ENCODE data around the gene CAPZB.

The CAPZB gene

DNA sequence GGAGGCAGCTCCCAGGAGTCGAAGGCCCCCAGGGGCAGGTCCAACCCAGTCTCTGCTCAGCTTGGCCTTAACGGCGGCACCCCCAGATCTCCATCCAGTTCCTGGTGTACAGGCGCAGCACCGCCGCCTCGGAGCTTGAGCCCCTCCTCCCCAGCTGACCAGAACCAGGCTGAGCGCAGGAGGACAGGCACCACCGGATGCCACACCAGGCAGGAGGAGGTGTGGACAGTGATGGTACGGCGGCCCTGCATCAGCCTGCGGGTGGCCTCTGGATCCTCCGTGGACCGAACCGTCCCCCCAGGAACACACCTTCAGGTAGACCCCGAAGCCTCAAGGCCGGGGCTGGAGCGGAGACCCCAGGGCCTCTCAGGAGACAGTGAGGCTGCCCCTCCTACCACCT is 156.9 kb downstream of the CAPZB start:
- DNase-seq (ENCODE audit: low spot score), result no peak

GRCh38 chr1:19327736-19328135 is 157.6 kb downstream of the CAPZB start:
- DNase-seq (ENCODE audit: low spot score), result no peak

DNA sequence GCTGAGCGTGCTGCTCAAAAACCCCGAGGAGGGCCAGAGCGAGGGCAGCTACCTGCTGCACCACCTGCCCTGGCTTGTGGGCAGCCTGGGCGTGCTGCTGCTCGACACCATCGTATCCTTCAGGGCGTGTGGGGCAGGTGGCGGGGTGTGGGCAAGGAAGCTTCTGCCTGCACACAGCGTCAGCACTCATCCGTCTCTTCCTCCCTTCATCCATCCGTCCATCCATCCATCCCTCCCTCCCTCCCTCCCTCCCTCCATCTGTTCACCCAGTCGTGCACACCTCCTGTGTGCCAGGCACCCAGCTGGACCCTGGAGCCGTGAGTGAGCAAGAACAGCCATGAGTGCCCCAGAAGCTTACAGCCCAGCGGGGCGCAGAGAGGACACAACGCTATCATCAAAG is 158.0 kb downstream of the CAPZB start:
- DNase-seq (ENCODE audit: low spot score), result no peak

- DNase-seq (ENCODE audit: low spot score), result no peak
Observed at GRCh38 chr1:19326748-19327065, 158.6 kb downstream of the CAPZB start.

- DNase-seq (ENCODE audit: low spot score), result no peak
Observed at GRCh38 chr1:19325958-19326747, 159.2 kb downstream of the CAPZB start.

GRCh38 chr1:19325368-19325957 is 159.9 kb downstream of the CAPZB start:
- no peak for DNase-seq (ENCODE audit: low spot score)

- no peak for DNase-seq (ENCODE audit: low spot score)
Observed at GRCh38 chr1:19324665-19324990, 160.7 kb downstream of the CAPZB start.

DNA sequence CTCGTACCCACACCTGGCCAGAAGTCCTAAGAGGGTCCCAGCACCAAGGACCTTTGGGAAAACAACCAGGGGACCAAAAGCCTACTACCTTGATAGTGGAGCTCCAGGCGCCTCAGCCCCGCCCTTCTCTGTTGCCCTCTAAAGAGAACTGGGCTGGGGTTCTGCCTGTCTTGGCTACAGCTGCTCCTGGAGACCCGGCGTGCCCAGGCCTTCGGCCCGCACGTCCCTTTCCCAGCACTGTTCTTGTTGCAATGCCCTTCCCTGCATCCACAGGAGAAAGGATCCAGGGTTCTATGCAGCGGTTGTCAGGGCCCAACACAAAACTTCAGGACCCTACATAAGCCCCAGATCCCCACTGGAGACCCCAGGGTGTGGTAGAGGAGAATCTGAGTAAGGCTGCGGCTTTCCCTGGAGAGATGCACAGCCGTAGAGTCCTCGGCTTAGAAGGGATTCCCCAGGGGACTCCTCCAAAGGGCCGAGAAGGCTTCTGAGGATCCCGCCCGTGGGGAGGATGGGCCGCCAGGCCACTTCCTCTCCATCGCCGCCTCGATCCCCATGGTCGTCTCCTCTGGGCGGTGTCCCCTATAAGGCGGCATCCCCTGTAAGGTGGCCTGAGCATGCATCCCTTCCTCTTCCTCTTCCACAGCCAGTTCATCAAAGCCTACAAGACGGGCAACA is 161.2 kb downstream of the CAPZB start:
- DNase-seq (ENCODE audit: low spot score), result no peak

DNA sequence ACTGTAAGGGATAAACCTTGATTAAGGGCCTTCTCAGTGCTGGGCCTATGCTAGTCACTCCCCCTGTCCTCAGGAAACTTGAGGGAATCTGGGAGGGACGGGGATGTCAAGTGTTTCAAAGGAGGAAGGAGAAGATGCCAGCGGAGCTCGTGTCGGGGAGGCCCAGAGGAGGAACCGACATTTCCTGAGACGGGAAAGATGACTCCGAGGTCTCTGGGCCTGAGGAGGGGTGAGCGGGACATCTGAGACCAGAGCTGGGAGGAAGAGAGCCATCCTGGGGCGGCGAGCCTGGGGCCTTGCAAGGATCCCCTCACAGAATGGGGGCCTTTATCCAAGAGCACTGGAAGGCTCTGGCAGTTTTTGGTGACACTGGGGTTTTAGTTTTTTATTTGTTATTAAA is 162.9 kb downstream of the CAPZB start:
- no peak for DNase-seq (ENCODE audit: low spot score)

DNA sequence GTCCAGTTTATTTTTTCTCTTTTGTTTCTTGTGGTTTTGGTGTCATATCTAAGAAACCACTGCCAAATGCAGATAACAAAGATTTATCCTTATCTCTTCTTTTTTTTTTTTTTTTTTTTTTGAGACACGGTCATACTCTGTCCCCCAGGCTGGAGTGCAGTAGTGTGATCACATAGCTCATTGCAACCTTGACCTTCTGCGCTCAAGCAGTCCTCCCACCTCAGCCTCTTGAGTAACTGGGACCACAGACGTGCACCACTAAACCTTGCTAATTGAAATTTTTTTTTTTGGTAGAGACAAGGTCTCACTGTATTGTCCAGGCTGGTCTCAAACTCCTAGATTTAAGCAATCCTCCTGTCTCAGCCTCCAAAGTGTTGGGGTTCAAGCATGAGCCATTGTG is 164.3 kb downstream of the CAPZB start:
- no peak for DNase-seq (ENCODE audit: low spot score)

- no peak for DNase-seq (ENCODE audit: low spot score)
Observed at GRCh38 chr1:19319196-19319595, 166.1 kb downstream of the CAPZB start.

DNA sequence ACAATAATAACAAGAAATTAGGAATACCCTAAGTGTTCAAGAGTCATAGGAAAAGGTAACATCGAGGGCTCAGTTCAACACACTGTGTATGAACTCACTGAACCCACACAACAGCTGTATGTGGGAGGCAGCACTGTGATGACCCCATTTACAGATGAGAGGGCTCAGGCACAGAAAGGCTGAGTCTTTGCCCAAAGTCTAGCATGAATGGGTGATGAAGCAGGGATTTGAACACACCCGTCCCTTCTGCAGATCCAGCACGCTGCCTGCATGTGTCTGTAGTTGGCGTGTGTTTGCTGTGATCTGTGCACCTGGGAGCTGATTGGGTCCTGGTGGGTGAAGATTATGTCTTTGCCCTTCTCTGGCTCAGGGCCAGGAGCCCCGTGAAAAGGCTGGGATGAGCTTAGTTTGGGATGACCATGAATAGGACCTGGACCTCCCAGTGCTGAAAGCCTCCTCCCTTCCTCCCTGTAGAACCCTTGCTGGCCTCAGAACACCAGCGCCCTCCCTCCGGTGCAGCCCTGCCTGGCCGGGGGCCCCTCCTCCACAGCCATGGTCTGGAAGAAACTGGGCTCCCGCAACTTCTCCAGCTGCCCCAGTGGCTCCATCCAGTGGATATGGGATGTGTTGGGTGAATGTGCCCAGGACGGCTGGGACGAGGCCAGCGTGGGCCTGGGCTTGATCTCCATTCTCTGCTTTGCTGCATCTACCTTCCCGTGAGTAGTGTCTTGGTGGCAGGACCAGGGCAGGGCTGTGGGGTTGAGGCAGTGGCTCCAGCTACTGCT is 168.0 kb downstream of the CAPZB start:
- DNase-seq (ENCODE audit: low spot score), result no peak

- DNase-seq (ENCODE audit: low spot score), result no peak
Observed at GRCh38 chr1:19315378-19316198, 169.8 kb downstream of the CAPZB start.

DNA sequence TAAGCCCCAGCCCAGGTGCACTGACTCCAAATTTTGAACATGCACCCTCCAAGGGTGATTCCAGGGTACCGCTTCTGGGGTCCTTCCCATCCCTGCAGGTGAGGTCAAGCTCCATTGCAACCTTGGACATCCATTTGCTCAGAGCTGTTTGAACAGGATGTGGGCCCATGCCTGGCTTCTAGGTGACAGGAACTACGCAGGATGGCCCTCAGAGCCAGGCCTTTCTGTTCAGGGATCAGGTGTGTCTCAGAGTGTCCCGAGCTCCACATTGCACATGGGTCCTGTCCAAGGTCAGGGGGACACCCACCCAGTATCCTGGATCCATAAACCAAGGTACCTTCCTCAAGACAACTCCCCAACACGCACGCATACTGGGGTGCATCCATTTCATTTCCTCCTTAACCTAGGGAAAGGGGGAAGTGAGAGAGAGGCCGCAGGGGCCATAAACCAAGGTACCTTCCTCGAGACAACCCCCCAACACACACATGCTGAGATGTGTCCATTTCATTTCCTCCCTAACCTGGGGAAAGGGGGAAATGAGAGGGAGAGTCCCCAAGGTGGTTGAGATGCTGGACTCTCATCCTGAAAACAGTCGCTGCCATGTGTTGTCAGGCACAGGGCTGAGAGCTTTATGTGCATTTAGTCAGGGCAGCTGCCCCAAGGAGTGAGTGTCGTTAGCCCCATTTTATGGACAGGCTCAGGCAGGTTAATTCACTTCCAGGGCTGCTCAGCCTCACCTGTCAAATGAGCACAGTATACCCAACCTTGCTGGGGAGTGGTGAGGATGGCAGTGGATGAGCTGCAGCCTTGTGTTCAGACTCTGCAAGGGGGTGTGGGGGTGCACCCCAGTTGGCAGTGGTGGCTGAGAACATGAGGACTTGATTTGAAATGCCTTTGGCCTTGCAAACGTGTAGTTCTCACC is 171.1 kb downstream of the CAPZB start:
- no peak for DNase-seq (ENCODE audit: low spot score)

- DNase-seq (ENCODE audit: low spot score), result no peak
Observed at GRCh38 chr1:19313636-19313959, 171.7 kb downstream of the CAPZB start.

DNA sequence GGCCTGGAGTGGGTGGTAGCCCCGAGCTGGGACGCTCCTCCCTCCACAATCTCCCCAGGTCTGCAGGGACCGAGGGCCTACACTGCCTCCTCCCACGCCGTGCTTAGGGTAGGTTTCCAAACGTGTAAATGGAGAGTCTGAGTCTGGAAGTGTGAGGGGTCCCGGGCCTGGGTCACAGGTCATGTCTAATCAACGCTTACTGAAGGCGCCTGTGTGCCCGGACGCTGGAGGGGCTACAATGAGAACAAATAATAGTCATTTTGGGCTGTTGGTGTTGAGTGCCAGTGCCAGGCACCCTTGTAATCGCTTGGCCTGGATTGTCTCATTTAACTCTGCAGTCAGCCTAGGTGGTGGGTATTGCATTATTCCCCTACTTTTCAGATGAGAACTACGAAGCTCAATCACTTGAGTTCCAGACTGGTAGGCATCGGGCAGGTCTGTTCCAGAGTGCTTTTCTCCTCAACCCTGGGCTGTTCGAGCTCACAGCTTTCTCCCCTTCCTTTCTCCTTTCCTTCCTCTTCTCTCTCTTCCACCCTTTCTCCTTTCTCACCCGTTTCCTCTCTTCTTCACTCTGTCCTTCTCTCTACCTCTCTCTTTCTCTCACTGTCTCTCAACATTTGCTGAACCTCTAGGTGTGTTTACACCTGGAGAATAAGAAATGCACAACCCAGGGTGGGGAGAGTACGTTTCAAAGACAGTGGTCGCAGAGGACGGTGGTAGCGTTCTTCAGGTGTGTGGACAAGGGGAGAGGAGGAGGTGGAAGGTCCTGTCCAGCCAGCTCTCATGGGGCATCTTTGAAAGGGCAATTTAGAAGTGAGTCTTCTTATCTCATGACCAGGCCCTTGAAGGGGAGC is 172.3 kb downstream of the CAPZB start:
- no peak for DNase-seq (ENCODE audit: low spot score)

DNA sequence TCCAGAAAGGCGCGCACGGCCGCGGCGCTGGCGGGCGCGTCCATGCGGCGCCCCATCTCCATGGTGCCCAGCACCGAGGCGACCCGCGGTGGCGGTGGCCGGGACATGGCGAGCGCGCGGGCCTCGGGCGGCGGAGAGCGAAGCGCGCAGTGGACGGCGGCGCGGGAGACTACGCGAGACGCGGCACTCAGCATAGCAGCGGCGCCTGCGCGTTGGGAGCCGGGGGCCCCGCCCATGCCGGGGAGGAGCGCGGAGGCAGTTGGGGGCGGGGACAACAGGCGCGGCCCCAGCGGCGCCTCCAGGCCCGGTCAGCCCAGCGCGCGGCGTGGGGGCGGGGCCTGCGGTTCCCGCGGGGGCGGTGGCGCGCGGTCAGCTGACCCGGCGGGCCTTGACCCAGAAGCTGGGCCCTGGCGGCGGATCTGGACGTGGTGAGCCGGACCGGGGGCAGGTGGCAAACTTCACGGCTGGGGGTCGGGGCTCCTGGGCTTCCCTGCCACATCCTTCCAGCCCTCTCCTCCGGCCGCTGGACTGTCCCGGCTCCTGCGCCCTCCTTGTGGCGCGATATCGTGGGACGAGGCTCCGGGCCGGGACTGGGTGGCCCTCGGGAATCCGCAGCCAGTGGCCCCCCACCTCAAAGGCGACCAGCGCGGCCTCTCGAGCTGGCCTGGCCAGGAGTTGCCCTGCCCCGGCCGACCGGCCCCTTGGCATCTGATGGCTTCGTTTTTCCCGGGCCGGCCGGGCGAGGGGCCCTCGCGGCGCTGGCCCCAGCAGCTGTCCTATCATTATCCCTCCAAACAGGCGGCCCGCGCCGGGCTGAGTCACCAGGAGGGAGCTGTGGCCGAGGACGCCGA is 173.2 kb downstream of the CAPZB start, which contains the start of the genes AKR7A2 and SLC66A1:
TSS of gene AKR7A2 (minus strand) at position 214 of the 851 bp plus-strand sequence. CDS start at position 194, 20 bp downstream.
TSS of gene SLC66A1 (plus strand) at position 396 of the 851 bp plus-strand sequence. CDS start 5,352 bp downstream, outside the sequence.
- DNase-seq (ENCODE audit: low spot score), result peak; percentile 100

DNA sequence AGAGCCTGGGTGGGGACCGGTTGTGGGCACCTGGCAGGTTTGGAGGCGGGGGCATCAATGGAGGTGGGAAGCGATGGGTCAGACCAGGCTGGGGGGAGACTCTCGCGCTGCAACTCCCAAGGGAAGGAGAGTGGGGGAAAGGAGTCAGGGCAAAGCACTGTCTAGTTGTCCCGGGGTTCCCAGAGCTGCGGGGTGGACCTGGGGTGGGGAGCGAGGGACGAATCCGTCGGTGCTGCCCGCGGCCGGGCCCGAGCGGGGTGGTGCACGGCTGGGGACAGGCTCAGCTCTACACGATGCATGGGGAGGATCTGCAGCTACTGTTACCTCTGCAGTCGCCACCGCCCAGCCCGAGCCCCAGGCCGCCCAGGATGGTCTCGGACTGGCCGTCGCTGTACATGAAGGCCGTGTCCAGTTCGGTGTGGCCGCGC is 173.8 kb downstream of the CAPZB start:
- DNase-seq (ENCODE audit: low spot score), result no peak
